ENCODE data around the gene EYA4.

Gene EYA4, protein sequence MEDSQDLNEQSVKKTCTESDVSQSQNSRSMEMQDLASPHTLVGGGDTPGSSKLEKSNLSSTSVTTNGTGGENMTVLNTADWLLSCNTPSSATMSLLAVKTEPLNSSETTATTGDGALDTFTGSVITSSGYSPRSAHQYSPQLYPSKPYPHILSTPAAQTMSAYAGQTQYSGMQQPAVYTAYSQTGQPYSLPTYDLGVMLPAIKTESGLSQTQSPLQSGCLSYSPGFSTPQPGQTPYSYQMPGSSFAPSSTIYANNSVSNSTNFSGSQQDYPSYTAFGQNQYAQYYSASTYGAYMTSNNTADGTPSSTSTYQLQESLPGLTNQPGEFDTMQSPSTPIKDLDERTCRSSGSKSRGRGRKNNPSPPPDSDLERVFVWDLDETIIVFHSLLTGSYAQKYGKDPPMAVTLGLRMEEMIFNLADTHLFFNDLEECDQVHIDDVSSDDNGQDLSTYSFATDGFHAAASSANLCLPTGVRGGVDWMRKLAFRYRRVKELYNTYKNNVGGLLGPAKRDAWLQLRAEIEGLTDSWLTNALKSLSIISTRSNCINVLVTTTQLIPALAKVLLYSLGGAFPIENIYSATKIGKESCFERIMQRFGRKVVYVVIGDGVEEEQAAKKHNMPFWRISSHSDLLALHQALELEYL

DNA sequence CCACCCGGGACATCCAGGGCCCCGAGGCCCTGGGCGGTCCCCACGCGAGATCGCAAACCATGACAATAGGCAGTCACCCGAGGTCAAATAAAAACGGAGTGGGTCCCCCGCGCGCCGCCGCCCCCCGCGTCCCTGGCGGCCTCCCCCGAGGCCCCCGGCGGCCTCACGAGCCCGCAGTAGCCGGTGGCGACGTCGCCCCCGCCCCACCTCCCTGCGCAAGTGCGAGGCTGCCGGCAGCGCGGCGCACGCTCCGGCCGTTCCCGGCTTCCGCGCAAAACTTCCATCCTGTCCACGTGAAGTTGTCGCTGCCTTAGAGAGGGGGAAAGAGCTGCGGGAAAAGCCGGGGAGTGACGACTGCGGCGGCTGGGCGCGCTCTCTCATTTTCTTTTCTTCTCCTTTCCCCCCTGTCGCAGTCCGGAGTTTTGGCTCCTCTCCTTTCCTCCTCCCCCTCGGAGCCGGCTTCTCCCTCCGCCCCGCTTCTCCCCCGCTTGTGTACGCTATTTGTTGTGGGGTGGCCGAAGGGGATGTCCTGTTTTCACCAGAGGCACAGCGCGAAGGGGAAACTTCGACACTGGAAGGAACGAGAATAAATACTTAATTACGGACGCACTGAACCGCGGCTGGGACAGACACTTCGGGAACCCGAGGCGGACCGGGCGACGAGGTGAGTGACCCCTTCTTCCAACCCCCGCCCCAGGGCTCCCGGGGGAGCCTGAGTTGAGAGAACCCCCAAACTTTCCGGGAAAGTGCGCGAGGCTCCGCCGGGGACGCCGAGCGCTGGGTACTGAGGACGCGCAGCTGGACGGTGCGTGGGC is at the start of gene EYA4:
Gene EYA4, plus strand, starts transcription at position 272 of the 815 bp plus-strand sequence. CDS start 33,424 bp downstream, outside the sequence.
- DNase-seq, result peak; percentile 46

DNA sequence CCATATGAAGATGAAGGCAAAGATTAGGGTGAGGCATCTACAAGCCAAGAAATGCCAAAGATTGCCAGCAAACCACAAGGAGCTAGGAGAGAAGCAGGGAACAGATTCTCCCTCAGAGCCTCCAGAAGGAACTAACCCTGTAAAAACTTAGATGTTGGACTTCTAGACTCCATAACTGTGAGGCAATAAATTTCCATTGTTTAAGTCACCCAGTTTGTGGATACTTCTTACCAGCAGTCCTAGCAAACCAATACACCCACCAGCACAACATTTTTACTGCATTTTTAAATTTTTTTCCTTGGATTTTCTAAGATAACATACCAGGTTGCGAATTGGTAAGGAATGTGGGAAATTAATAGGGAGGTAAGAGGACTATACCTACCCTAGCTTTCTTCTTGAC is 47.8 kb upstream of the EYA4 start:
- DNase-seq, result no peak

DNA sequence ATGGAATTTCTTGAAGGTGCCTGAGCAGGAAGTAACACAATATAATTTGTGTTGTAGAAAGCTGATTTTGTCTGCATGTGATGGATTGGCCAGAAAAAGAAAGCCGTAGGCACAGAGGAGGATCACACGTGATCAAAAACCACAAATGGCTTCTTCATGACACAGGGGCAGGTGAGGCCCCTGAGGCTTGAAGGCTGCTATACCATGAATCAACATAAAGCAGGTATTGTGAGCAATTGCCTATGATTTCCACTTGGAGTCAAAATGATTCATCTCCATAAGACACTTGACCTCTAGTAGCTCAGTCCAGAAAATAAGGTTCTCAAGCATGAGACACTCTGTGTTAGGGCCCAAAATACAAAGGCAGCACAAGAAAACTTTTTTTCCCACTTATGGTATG is 42.4 kb upstream of the EYA4 start:
- DNase-seq, result no peak

DNA sequence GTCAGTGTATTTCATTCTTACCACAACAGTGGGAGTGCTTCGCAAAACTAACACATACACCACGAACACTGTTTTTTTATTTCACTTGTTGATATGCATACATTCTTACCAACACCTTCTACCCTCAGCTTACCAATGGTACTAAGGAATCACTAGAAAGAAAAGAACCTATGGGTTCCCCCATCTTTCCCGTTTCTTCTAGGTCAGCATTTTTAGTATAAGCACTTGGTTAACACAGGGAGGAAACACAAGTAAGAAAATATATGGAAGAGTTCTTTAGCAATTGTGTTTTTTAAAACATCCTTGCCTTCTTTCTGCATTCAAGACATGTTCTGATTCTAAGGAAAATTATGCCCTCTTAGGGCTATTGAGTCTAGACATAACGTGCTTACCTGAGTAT is 39.9 kb upstream of the EYA4 start:
- DNase-seq, result no peak

DNA sequence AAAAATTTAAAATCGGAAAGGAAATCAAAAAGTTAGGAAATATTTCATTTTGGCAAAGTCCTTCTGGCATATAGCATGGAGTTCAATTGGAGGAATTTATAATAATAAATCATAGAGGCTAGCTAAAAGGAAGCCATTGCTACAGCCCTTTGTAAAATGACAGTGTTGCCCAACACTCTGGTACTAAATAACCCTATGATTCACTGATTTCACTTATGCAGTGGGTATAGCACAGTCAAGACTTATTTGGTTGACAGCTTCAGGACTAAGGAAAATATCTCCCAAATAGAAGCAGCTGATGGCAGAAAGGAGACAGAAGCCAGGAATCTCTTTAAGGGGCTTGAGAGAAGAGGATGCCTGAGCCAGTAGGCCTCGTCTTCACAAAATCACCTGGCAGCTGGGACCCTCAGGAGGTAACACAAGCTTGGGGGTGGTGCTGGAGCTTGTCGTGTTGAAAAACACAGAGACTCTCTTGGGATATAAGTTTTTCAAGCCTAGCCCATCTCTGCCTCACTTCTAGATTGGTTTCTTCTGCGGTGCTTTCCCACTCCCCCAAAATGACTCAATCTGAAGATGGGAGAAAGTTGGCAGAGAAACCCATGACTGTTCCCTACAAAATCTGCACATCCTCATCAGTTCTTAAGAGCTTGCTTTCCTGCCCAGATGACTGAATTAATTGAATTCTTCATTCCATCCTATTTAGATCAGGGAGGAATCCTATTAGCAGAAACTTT is 38.4 kb upstream of the EYA4 start:
- DNase-seq, result no peak

DNA sequence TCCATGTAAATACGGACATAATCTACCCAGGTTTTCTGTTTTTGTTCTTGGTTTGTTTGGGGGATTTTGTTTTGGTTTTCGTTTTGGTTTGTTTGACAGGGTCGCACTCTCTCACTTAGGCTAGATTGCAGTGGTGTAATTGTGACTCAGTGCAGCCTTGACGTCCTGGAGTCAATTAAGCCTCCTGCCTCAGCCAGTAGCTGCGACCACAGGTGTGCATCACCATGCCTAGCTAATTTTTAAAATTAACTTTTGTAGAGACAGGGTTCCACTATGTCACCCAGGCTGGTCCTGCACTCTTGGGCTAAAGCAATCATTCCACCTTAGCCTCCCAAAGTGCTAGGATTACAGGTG is 37.8 kb upstream of the EYA4 start:
- DNase-seq, result no peak

DNA sequence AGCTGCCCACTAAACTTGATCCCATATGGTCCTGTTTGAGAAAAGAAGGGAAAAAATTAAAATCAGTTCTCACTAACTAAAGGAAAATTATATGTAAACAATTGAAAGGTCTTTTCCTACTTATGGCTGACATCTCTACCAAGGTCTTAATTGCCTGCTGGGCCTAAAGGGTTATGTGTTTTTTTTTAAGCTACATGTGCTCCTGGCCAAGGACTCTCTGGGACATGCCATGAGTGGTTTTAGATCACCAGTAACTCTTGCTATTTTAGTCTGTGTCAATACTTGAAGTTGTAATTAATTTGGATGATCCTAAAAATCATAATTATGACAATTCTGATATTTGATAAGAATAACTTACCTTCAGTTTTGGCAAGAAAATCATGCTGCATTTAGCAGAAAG is 35.9 kb upstream of the EYA4 start:
- no peak for DNase-seq

DNA sequence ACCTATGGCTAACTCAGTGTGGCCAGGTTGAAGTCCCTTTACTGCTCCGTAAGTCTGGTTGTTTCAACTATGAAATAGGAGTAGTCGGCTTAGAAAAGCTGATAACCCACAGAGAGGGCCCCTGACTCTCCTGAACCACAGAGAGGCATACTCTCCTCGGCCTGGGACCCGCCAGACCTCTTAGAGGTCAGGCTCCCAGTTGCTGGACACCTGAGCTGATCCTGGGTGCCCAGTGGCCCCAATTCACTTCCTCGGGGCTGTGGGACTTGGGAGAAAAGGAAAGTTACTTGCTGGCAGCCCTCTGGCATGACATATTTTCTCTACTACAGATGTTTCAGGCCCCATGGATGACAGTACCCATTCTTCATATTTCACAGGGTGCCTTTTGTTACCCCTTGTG is 34.2 kb upstream of the EYA4 start:
- no peak for DNase-seq

DNA sequence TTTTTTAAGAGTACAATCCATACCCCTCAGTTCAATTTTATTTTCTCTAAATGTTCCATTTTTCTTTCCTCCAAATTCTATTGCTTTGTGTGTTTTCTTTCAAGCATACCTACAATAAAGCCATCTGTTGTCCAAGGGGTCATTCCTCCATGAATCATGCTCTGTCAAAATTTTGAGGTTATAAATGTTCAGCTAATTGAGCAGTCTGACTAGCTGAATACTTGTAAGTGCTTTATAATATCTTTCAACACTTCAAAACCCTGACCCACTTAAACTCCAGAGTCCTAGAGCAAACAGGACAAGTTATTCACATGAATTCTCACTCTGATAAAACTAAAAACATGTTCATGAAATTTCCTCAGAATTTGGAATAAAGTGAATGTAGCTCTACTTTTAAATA is 33.4 kb upstream of the EYA4 start:
- DNase-seq, result no peak

DNA sequence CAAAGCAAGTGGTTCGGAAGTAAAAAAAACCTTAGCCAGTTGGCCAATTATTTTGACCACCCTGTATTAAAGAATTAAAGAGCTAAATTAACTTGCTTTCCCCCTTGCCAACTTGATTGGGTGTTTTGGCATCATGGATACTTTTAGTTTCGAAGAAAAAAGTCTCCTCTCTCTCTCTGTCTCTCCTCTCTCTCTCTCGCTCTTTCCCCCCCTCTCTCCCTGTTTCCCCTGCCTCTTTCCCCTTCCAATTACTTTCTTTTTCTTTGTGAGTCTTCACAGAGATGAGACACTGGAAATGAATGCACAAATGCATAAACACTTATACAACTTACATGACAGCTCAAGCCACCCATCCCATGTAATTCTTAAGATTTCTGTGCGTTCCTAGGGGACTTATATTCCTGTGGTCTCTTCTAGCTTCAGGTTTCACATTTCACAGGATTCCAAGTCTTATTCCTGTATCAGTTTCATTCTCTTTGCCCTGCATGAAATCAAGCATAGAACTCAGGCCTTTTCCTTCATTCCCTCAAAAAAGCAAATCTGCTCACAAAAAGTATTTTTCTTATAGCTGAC is 32.9 kb upstream of the EYA4 start:
- no peak for DNase-seq

DNA sequence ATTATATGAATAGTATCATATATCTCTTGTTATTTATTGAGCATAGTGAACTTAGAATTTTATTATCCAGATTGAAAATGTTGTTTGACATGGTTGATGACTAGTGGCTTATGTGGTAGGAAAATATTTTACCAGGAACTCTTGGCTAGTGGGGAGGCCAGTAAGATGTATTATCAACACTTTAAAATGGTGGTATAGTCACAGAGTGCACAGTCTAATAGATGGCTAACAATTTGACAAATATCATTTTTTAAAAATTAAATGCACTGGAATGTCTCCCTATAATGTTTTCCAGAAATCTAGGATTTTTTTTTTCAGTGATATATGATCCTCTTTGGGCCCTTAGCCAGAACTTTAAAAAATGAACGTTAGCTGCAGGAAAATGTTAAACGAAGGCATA is 26.9 kb upstream of the EYA4 start:
- DNase-seq, result no peak

DNA sequence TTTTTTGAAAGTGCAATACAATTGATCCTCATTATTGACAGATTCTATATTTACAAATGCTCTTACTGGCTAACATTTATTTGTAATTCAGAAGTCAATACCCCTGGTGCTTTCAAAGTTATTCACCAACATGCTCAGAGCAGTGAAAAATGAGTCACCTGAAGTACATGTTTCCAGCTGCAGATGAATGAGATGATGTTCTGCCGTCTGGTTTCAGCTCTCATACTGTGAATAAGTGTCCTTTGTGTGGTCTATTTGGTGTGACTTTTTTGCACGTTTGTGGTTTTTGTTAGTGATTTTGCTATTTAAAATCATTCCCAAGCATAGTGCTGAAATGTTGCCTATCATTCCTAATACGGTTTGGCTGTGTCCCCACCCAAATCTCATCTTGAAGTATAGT is 22.3 kb upstream of the EYA4 start:
- no peak for DNase-seq

DNA sequence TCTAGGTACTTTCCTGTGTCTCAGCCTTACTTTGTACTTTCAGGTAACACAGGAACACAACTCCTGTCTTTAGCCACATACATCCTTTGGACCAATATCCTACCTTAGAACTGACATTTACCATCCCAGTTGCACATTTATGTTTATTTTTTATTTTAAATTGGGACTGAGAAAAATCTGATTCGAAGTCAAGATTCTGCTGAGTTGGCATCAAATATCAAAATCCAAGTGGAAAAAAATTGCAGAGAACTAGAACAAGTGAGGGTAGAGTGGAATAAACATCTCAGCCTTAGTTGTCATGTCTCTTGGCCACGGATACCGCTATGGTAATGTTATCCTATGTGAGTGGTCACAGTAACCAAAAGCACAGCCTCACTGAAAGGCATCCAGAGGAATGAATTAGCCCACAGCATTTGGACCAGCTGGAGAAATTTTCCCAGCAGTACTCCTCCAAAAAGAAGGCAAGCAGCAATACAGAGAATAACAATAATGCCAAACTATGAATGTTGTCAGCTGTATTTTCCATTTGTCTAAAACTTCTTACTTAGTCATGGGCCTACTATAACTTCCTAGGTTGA is 17.6 kb upstream of the EYA4 start:
- DNase-seq, result no peak

DNA sequence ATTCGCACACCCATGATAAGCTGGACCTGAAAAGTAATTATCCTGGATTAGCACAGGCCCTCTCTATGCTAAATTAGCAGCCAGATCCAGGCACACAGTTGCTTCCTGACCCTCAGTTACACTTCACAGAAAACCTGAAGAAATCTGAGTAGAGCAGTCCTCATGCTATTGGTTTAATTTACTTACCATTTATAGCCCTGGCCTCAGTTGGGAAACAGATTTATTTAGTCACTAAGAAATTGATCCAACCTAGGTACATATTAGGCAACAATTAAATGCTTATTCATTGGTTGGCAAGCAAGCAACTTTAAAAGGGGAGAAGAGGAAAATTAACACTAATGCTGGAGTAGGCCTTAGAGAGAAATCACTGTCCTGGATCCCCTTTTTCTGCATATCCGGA is 15.6 kb upstream of the EYA4 start:
- peak; percentile 5 for DNase-seq

DNA sequence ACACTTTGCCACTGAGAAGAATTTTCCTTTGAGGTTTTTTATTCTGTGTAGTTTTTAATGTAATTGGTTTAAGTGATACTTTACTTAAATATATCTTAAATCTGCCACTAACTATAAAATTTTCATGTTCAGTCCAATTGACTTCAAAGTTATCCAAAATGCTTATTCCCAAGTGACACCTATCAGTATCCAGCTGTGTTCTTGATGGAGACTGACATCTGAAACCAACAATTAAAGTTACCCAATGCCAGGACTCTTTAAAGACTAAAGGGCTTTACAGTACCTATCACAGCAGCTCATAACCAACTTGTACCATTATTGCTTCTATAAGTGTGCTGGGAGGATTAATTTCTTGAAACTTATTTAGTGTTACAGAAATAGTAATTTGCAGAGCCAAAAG is 13.8 kb upstream of the EYA4 start:
- DNase-seq, result no peak

DNA sequence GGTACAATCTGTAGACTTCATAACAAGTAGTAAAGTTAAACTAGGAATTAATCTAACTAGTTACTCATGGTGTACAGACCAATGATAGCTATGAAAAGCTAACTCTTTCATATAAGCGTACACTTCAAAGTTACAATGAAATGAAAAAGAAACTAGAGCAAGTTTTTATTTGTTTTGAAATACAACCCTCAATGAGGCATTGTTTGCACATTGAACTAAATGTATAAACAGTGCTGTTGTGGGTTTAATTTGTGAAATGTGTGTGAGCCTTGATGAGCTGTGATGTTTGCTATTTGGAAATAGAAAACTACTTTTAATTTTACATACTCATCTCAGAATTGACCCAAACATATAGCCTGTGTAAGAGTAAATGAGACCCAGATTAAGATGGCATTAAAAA is 11.1 kb upstream of the EYA4 start:
- no peak for DNase-seq

DNA sequence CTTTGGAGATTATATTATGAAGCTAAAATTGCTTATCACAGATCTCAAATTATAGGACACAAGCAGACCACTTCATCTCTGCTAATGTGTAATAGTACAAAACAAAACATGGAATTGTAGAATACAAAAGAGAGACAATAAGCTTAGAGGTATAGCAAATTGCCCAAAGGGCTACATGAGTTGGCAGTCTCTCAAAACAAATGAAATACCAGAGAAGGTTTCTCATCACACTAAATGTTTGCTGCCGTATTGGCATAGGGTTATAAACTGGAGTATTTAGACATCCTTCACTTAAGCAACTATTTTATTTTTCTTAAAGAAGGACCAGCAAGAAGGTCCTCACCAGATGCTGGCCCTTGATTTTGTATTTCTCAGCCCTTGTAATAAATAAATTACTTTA is 5.9 kb upstream of the EYA4 start:
- DNase-seq, result no peak

DNA sequence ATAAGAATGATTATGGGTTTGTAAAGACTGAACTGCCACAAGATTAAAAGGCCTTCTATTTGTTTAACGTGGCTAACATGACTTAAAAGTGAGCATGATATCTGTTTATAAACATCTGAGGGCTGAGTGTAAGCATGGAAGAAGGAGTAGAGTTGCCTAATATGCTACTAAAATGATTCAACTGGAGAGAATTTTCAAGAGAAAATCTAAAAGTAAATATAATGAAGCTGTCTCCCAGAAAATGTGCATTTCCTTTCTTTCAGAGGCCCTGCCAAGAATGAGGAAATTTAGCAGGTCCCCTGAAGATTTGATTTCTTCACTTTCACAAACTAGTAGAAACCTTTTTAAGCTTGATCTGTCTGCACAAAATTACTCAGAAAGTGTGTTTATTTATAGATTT is 4.2 kb upstream of the EYA4 start:
- no peak for DNase-seq

DNA sequence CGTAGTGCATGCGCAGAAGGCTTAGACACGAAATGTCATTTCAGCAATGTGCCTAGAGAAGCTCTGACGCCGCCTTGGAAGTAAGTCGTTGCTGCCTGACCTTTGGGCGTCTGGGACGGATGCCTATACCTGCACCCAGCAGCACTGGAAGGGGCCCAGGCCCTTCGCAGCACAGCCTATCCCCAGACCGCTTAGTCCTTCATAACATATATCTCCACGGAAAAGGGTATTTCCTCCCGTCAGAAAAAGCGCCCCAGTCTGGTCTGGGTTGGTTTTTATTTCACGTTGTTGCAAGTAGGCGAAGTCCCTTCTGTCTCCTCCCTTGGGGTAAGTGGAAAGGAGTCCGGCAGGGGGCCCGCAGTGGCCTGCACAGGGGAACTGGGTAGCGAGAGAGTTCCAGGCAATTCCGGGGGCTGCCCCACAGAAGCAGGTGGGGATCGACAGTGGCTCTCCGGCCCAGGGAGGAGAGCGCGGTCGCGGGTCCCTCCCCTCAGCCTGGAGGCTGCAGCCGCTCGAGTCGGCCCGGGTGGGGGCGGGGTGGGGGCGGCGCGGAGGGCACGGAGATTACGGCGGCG is 559 bp upstream of the EYA4 start:
- peak; percentile 49 for DNase-seq

DNA sequence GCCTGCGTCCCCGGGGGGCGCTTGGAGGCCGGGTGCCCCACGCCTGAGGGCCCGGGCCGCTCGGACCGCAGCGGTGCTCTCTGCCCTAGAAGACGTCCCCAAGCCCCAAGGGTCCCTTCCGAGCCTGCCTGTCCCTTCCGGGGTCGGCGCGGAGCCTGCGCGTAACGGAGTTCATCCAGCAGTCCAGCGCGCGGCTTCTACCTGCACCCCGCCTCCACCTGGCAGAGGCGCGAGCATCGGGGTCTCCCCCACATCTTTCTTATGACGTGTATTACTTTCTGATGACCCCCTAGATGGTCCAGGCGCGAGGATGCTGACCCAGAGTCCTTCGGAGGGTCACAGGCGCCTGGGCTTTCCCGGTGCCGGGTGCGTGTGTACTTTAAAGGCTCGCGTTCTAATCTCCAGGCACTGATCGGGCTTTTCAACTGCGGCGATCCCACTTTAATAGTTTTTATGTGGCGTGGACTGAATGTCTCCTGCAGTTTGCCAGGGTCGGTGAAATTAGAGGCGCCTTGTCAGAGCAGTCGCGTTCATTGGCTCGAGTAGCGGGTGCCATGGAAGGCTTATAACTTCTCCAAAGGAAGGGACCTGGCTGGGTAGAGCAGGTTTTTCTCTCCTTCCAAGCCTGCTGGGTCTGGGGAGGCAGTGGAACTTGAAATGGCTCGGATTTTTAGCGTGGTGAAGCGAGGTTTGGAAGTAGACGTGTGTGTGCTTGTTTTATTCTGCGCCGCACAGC is 912 bp downstream of the EYA4 start:
- DNase-seq, result peak; percentile 73
